HG03139 (cell line): ENCODE measurements around the gene SHOC1.
"Not testable (repeated sequence)": the region's sequence is repeated elsewhere in the genome, so short reads cannot be mapped to it uniquely, and the experiment has no call there.

Experiments
- ATAC-seq: cut with Tn5 transposase; IDR thresholded peaks from one replicate; pipeline ENCODE4 v1.9.1; 2021; ENCODE audit not compliant: unreplicated experiment

The SHOC1 gene

DNA sequence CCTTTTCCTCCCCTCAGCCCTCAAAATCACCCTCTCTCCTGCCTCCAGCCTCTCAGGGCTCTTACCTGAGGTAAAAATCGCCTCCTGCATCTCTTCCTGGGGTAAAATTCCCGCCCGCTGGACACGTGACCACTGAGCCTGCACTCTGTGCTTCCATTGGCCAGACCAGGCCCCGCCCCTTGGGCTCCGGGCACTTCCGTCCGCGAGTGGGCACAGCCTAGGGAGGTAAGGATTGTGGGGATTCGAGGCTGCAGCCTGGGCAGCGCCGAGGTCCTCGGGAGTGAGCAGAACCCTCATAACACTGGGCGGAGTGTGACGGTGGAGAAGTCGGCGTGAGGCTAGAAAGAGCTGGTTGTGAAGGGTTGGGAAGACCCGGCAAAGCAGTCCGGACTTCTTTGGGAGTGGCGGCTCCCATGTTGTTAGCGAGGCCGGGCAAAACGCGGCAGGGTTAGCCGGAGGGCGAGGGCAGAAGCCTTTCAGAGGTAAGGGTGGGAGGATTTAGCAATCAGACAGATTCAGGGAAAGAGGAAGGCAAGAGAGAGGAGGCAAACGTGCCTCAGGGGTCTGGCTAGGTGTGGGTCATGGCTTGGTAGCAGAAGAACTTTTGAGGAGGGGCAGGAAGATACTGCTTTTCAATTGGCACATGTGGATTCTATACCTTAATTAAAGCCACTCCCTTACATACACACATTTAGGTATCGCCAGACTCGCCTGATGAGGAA is at the start of gene SHOC1:
TSS of gene SHOC1 (minus strand) at position 103 of the 722 bp plus-strand sequence. CDS start 3,519 bp downstream, outside the sequence.
- no peak for ATAC-seq

- ATAC-seq, result no peak
Observed at GRCh38 chr9:111843971-111844370, 49.2 kb upstream of the SHOC1 start.

GRCh38 chr9:111842313-111842712 is 47.6 kb upstream of the SHOC1 start:
- no peak for ATAC-seq

- no peak for ATAC-seq
Observed at GRCh38 chr9:111840442-111840841, 45.7 kb upstream of the SHOC1 start.

DNA sequence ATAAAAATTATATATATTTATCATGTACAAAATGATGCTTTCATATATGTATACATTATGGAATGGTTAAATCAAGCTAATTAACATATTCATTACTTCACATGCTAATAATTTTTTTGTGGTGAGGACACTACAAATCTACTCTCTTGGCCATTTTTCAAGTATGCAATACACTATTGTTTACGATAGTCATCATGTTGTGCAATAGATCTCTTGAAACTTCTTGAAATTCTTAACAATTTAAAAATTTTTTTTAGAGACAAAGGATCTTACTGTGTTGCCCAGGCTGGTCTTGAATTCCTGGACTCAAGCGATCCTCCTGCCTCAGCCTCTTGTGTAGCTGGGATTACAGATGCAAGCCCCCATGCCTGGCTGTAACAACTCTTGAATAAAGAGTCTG is 45.2 kb upstream of the SHOC1 start:
- ATAC-seq, result no peak

GRCh38 chr9:111839387-111839786 is 44.6 kb upstream of the SHOC1 start:
- ATAC-seq, result no peak

- no peak for ATAC-seq
Observed at GRCh38 chr9:111838439-111838838, 43.7 kb upstream of the SHOC1 start.

DNA sequence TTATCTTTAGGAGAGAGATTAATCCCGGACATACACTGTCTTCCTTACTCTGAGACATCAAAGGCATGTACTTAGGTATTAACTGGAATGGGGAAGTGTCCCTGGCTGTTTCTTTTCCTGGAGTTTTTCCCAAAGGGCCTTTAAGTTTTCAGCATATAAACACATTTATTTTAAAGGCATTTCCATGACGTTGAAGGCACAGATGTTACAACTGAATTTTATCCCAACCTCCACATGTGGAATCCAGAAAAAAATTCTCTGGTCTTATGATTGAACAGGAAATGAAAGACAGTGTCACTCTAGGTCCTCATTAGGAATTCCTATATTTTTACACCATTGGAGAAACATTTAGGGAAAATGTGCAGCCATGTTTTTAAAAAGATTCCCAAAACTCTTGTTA is 41.6 kb upstream of the SHOC1 start:
- ATAC-seq, result no peak

GRCh38 chr9:111833941-111834340 is 39.2 kb upstream of the SHOC1 start:
- ATAC-seq, result no peak

DNA sequence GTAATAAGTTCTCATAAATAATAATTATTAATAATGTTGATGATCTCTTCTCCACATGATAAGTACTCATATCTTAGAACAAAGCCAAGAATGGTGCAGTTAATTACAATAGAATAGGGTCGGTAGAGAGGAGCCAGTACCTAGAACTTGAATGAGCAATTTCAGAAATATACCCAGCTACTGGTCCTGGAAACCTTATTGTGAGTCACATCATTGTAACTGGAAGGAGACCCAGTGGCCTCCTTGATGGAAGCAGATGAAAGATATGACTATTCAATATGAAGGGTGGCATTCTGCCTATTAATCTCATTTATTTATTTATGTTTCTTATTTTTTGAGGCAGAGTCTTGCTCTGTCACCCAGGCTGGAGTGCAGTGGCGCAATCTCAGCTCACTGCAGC is 37.7 kb upstream of the SHOC1 start:
- no peak for ATAC-seq

- ATAC-seq, result no peak
Observed at GRCh38 chr9:111831371-111832108, 36.8 kb upstream of the SHOC1 start.

GRCh38 chr9:111828193-111828592 is 33.5 kb upstream of the SHOC1 start:
- no peak for ATAC-seq

DNA sequence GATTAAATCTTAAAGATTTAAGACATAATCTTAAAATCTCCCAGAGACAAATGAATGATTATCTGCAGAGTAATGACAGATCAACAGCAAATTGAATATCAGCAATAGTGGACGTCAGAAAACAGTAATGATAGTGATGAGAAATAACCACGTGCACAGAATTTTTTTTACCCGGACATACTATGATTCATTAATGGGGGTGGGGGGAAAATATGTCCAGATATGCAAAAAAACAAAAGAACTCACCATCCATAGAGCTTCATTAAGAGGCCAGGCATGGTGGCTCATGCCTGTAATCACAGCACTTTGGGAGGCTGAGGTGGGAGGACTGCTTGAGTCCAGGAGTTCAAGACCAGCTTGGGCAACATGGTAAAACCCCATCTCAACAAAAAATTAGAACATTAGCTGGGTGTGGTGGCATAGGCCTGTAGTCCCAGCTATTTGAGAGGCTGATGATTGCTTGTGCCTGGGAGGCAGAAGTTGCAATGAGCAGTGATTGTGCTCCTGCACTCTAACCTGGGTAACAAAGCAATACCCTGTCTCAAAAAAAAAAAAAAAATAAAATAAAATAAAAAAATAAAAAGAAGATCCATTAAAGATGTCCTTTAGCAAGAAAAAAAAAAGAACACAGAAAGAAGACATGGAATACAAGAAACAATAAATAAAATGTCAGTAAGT is 30.9 kb upstream of the SHOC1 start:
- ATAC-seq, result no peak

GRCh38 chr9:111821006-111821528 is 26.3 kb upstream of the SHOC1 start:
- ATAC-seq, result no peak

DNA sequence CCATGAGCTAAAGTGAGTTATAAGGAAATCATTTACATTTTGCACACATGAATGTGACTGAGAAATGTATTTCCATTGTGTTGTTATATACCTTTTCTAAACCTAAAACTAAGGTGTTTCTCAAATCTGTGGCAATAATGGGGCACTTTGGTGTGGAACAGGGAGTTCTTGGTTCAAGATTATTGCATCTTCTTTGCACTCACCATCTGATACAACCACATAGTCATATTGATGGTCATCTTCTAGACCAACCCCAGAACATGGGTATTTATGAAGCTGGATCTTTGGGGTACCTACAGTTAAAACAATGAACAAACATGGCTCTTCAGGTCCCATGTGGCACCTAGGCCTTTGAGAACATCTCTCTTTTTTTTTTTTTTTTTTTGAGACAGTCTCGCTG is 24.6 kb upstream of the SHOC1 start:
- ATAC-seq, result no peak

DNA sequence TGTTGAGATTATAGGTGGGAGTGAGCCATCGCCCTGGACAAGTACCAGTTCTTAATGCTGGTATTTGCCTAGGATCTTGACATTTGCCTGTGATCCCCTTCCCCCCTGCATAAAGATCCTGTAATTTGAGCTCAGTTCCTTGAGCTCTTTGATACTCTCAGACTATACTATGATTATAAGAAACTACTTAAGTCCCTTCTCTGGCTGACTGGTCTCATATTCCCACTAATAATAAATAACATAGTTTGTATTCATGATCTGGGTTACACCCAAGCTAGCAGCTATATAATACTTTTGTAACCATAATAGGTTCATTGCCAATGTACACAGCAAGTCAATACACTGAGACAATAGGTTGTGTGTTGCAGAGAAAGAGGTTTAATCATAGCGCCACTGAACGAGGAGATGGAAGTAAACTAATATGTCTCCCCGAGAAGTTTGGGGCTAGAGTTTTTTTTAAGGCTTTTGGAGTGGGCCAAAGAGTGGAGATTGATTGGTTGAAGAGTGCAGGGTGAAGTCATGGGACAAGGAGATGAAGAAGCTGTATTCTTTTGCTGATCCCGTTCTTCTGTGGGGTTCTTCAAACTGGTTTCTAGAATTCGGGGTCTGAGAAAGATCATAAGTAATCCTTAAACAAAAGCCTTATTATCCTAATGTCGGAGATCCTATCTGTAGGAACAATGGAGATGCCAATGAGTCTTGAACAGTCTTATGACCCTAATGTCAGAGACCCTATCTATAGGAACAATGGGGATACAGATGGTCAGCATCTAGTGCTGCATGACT is 20.7 kb upstream of the SHOC1 start:
- no peak for ATAC-seq

- no peak for ATAC-seq
Observed at GRCh38 chr9:111812337-111812736, 17.6 kb upstream of the SHOC1 start.

- no peak for ATAC-seq
Observed at GRCh38 chr9:111810908-111811307, 16.2 kb upstream of the SHOC1 start.

GRCh38 chr9:111810415-111810814 is 15.7 kb upstream of the SHOC1 start:
- ATAC-seq, result not testable (repeated sequence)

- no peak for ATAC-seq
Observed at GRCh38 chr9:111807197-111807596, 12.5 kb upstream of the SHOC1 start.

DNA sequence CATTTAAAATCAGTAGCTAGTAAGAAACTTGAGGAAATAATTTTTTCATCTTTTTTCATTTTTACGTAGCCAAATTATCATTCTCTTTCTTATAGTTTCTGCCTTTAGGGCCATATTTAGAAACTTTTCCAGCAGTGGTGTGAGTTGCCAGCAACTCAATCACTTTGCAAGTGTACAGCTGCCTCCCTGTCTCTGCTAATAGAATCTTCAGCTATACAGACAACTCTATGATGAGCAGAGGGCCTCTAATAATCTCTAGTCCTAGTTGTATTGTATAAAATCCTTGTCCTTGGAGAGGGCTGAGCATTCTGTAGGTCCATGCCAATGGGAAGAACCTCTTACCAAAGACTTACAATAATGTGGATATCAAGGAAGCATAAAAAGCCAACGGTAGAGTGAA is 11.5 kb upstream of the SHOC1 start:
- no peak for ATAC-seq
